K562 (cell line): ENCODE measurements around the gene COL26A1. TPM values are rescaled to one million over a fixed set of nuclear protein-coding genes. Genes with fewer than 3 reads are reported as not detected.
"Not testable (repeated sequence)": the region's sequence is repeated elsewhere in the genome, so short reads cannot be mapped to it uniquely, and the experiment has no call there.

Experiments used
- ATAC-seq: fragments of 200-7000 bp; cut with Tn5 transposase; 3 replicates; pipeline ENCODE4 v1.9.1; 2020; ENCODE audit warnings: moderate library complexity
- BruUV-seq: library from RNA; stranded (reverse); fragments of 400-500 nt; replicated peaks from 2 replicates; lab custom pipeline; 2021; lab: Mats Ljungman, UMichigan
- CTCF ChIA-PET: fragments of 300-600 bp; formaldehyde crosslinking; extraction: SDS; loops from one replicate; lab custom pipeline; 2021; ENCODE audit warnings: low intra/inter-chr PET ratio; lab: Yijun Ruan, JAX
- POLR2A ChIA-PET: fragments of 300-600, 350-650 bp; sonication (Branson Sonifier 250); formaldehyde crosslinking; extraction: SDS; loops from one replicate; lab custom pipeline; 2021; ENCODE audit warnings: antibody characterized with exemption, inconsistent platforms; lab: Yijun Ruan, JAX
- DNase-seq, 4 experiments: peaks; one replicate each; pipeline versions ENCODE4 v3.0.0 to v3.0.0-alpha.2; 2011 to 2018; ENCODE audit warnings: low spot score in 3 of 4, mixed read lengths in 3 of 4; ENCODE audit errors: extremely low read depth in 1 of 4
- FAIRE-seq: peaks from 2 replicates; lab custom pipeline; 2011; peaks lifted over from hg19 to GRCh38; lab: Jason Lieb, UNC
- H2AFZ ChIP-seq: 2 replicates; pipeline ENCODE4 v1.6.0; 2011; ENCODE audit warnings: low read depth, low read length, control low read depth, inconsistent platforms
- H3K27ac ChIP-seq: fragments of 200-600 bp; 3 replicates; pipeline ENCODE4 v1.8.0; 2011; ENCODE audit warnings: low read depth, mild to moderate bottlenecking, control low read depth, inconsistent platforms, low read length, moderate library complexity, mixed read lengths; ENCODE audit errors: extremely low read depth
- H3K27me3 ChIP-seq, 2 experiments: fragments of 300-600 bp in 1 of 2; 2 replicates in 1 of 2; 3 replicates in 1 of 2; pipeline versions ENCODE4 v1.6.0 to v1.8.0; 2011; ENCODE audit warnings: inconsistent platforms in 2 of 2, low read length in 2 of 2, mild to moderate bottlenecking in 1 of 2, mixed read lengths in 1 of 2, moderate library complexity in 1 of 2; ENCODE audit not compliant: control insufficient read depth in 2 of 2, insufficient read depth in 2 of 2
- H3K36me3 ChIP-seq: fragments of 300-600 bp; 3 replicates; pipeline ENCODE4 v1.8.0; 2011; ENCODE audit warnings: mild to moderate bottlenecking, low read length, inconsistent platforms; ENCODE audit not compliant: control insufficient read depth, insufficient read depth
- H3K4me1 ChIP-seq, 2 experiments: fragments of 200-600 bp in 1 of 2; replicated peaks in 1 of 2; 2 replicates in 1 of 2; 3 replicates in 1 of 2; pipeline versions ENCODE4 v1.5.1 to v1.8.0; 2011; ENCODE audit warnings: inconsistent platforms in 2 of 2, low read length in 2 of 2, mild to moderate bottlenecking in 1 of 2, mixed read lengths in 1 of 2, moderate library complexity in 1 of 2; ENCODE audit not compliant: control insufficient read depth in 2 of 2, insufficient read depth in 2 of 2
- H3K4me2 ChIP-seq: 2 replicates; pipeline ENCODE4 v1.6.1; 2011; ENCODE audit warnings: low read length, control low read depth, inconsistent platforms, mixed read lengths; ENCODE audit not compliant: insufficient read depth
- H3K4me3 ChIP-seq: fragments of 200-600 bp; sonication (generic), shearing (Covaris generic); 2 replicates; pipeline ENCODE4 v1.5.1; 2016; ENCODE audit warnings: control low read depth, inconsistent platforms
- H3K79me2 ChIP-seq: fragments of 200-600 bp; 3 replicates; pipeline ENCODE4 v1.8.0; 2011; ENCODE audit warnings: low read length, inconsistent platforms; ENCODE audit not compliant: control insufficient read depth, insufficient read depth
- H3K9ac ChIP-seq, 2 experiments: 2 replicates each; pipeline versions ENCODE4 v1.6.0 to v1.6.1; 2011; ENCODE audit warnings: low read depth in 2 of 2, low read length in 2 of 2, control low read depth in 1 of 2, inconsistent platforms in 1 of 2, mild to moderate bottlenecking in 1 of 2, mixed read lengths in 1 of 2; ENCODE audit not compliant: insufficient read depth in 1 of 2
- H3K9me1 ChIP-seq: one replicate; pipeline ENCODE4 v1.6.0; 2011; ENCODE audit warnings: inconsistent platforms, mild to moderate bottlenecking, low read length, moderate library complexity; ENCODE audit not compliant: control insufficient read depth, insufficient read depth
- H3K9me3 ChIP-seq: replicated peaks from 2 replicates; pipeline ENCODE4 v1.5.1; 2011; ENCODE audit warnings: low read depth, low read length, inconsistent platforms; ENCODE audit not compliant: control insufficient read depth, insufficient read depth
- H4K20me1 ChIP-seq: replicated peaks from 2 replicates; pipeline ENCODE4 v1.6.1; 2011; ENCODE audit warnings: low read length, inconsistent platforms, mixed read lengths; ENCODE audit not compliant: control insufficient read depth, insufficient read depth
- ARNT ChIP-seq, 2 experiments: fragments of 450-650 bp; IDR thresholded peaks; 2 replicates each; pipeline ENCODE4 v1.6.1; 2016; ENCODE audit warnings: mild to moderate bottlenecking in 1 of 2
- BDP1 ChIP-seq: IDR thresholded peaks from 3 replicates; pipeline ENCODE4 v1.6.1; 2011; ENCODE audit not compliant: insufficient read length, insufficient read depth
- CHD2 ChIP-seq: IDR thresholded peaks from 2 replicates; pipeline ENCODE4 v1.6.1; 2011; ENCODE audit warnings: low read depth, low read length
- FOXK2 ChIP-seq, 2 experiments: fragments of 450-650 bp; IDR thresholded peaks in 1 of 2; conservative IDR thresholded peaks in 1 of 2; 2 replicates each; pipeline ENCODE4 v1.6.1; 2016; ENCODE audit warnings: low read depth in 2 of 2, mild to moderate bottlenecking in 1 of 2
- ILK ChIP-seq: fragments of 450-650 bp; IDR thresholded peaks from 2 replicates; pipeline ENCODE4 v1.6.1; 2016; ENCODE audit warnings: missing genetic modification characterization, low read depth, mild to moderate bottlenecking, missing compliant biosample characterization, moderate library complexity, borderline replicate concordance
- ZBTB49 ChIP-seq: sonication (generic); formaldehyde crosslinking; IDR thresholded peaks from 2 replicates; pipeline ENCODE4 v1.8.0; 2022; ENCODE audit warnings: missing genetic modification reagents, mild to moderate bottlenecking, borderline replicate concordance
- ZFPM2 ChIP-seq: fragments of 250-450 bp; sonication (Bioruptor Pico); IDR thresholded peaks from 2 replicates; pipeline ENCODE4 v1.5.1; 2022; ENCODE audit warnings: mild to moderate bottlenecking
- ZNF263 ChIP-seq: sonication (generic); formaldehyde crosslinking; IDR thresholded peaks from 2 replicates; pipeline ENCODE4 v1.8.0; 2022; ENCODE audit warnings: mild to moderate bottlenecking, missing genetic modification reagents, borderline replicate concordance
- WGBS: fragments of 100-300 bp; shearing (Covaris generic); methylation state at CpG from one replicate; pipeline ENCODE4 v1.1.6; 2016; ENCODE audit warnings: low coverage, mixed read lengths; ENCODE audit not compliant: insufficient coverage; ENCODE audit errors: missing lambda C conversion rate; 5-methylcytosine and 5-hydroxymethylcytosine counted together
- in situ Hi-C: fragments of 300-500 bp; cut with MboI; formaldehyde crosslinking; loops from 4 replicates; pipeline ENCODE4 v1.15.0; 2018; ENCODE audit warnings: inconsistent platforms, mixed read lengths
- intact Hi-C: fragments of 100-400 bp; cut with micrococcal nuclease; formaldehyde crosslinking; loops from 2 replicates; pipeline ENCODE4 v1.14.2; 2022
- polyA plus RNA-seq, 8 experiments: library from polyadenylated mRNA; depleted of rRNA in 4 of 8; stranded (reverse) in 5 of 8; unstranded in 3 of 8; fragments of >200 nt; fragmentation: Nextera tagmentation in 2 of 8; fragmentation: Illumina TruSeq in 1 of 8; extraction: Ambion mirVana in 2 of 8; extraction: Trizol in 1 of 8; gene quantifications; 2 replicates each; pipeline versions ENCODE4 v1.2.1 to v1.2.3, GENCODE V29; 2011 to 2014; ENCODE audit warnings: inconsistent platforms in 1 of 8, missing spikeins in 1 of 8
- total RNA-seq, 7 experiments: library from RNA; depleted of rRNA in 6 of 7; stranded (reverse); fragments of >200 nt in 6 of 7; fragmentation: Illumina TruSeq in 2 of 7; extraction: Trizol in 2 of 7; gene quantifications; 2 replicates each; pipeline versions ENCODE4 v1.2.1 to v1.2.3, GENCODE V29; 2011 to 2021; ENCODE audit warnings: low replicate concordance in 1 of 7
- TF ChIP-seq, protein P1 (sequence below): sonication (generic); formaldehyde crosslinking; IDR thresholded peaks from 2 replicates; pipeline ENCODE4 v1.8.1; 2023; ENCODE audit warnings: mild to moderate bottlenecking, missing genetic modification reagents

Gene COL26A1
- total and polyA plus RNA-seq, 9 of the 15 experiments (the other 6 are each of a cell fraction or from before 2014, with no cell fraction given), result 0.04 to 0.39 (median 0.07) TPM; not detected in 5

GRCh38 chr7:101560021-101560420 lies 197.3 kb downstream of the COL26A1 start:
- H3K4me1 ChIP-seq, result peaks cover 0 to 13% of the 10 kb centered on the region in 2 experiments; a peak in 2 of 5 replicates
- H3K9me3 ChIP-seq, H3K9me1 ChIP-seq, intact Hi-C loops, DNase-seq, CTCF ChIA-PET, ATAC-seq, H3K4me3 ChIP-seq, H3K79me2 ChIP-seq, H3K4me2 ChIP-seq, H3K9ac ChIP-seq, in situ Hi-C loops, H3K36me3 ChIP-seq, POLR2A ChIA-PET, H3K27ac ChIP-seq, FAIRE-seq, H2AFZ ChIP-seq, H4K20me1 ChIP-seq, BruUV-seq: not testable (repeated sequence)
- TF ChIP-seq, protein P1, sequence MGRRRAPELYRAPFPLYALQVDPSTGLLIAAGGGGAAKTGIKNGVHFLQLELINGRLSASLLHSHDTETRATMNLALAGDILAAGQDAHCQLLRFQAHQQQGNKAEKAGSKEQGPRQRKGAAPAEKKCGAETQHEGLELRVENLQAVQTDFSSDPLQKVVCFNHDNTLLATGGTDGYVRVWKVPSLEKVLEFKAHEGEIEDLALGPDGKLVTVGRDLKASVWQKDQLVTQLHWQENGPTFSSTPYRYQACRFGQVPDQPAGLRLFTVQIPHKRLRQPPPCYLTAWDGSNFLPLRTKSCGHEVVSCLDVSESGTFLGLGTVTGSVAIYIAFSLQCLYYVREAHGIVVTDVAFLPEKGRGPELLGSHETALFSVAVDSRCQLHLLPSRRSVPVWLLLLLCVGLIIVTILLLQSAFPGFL (CRISPR knock-in tag), result 0 out of 2 replicates have a peak, but pooled peaks have one; percentile 37
- peak; percentile 51; the same call in 1 of the 2 replicates for TF ChIP-seq CHD2
- H3K27me3 ChIP-seq, result peaks cover 7 to 62% of the 10 kb centered on the region in 2 experiments; a peak in 3 of 5 replicates
- WGBS, result 3% methylated on average over 3 of the region's 3 CpGs

DNA sequence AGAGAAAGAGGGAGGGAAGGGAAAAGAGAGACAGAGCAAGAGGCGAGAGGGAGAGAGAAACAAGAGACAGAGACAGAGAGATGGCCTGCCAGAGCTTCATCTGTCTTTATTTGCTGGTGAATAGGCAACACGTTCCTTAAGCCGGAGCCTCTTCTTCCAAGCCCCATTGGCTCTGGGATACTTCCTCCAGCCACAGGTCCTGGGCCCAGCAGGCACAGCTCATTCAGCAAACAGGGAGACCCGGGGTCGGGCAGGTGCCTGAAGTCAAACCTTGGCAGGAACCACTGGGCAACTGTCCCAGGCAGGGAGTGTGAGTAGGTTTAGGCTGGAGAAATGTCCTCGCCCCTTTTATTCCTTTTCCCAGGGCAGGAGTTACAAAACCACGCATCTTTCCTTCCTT lies 198.2 kb downstream of the COL26A1 start:
- Histone ChIP-seq H3K9me1 (no peaks in the 10 kb centered on the region), H3K27ac (no peak overlapping the region), H4K20me1 (no peaks in the 10 kb centered on the region; the same call in 1 of the 2 replicates), H3K4me2 (no peak overlapping the region), H3K79me2 (no peaks in the 10 kb centered on the region), H2AFZ (no peak overlapping the region), H3K9me3 (no peaks in the 10 kb centered on the region), H3K4me1 (peaks cover 0 to 13% of the 10 kb centered on the region in 2 experiments; a peak in 2 of 5 replicates), H3K9ac (no peak overlapping the region), H3K4me3 (no peak overlapping the region), H3K36me3 (no peaks in the 10 kb centered on the region), H3K27me3 (peaks cover 3 to 60% of the 10 kb centered on the region in 2 experiments; a peak in 3 of 5 replicates)
- TF ChIP-seq ILK (no peak), ZBTB49 (CRISPR knock-in tag) (no peak), FOXK2 (conservative IDR thresholded peaks at IDR 0.05 in 1 of 2, IDR thresholded peaks at IDR 0.05 in 1 of 2; ENCODE audit: low read depth in 2 of 2) (no peak), ZNF263 (no peak), ARNT (IDR thresholded peaks at IDR 0.05) (no peak), BDP1 (no peak), ZFPM2 (CRISPR knock-in tag) (no peak)
- CTCF ChIA-PET, result no interaction called here
- POLR2A ChIA-PET, result interaction anchor here (0.5 to 0.8 kb wide), 3 partner anchors 44 to 703 kb away, joined by 3 to 4 read pairs (median 3); no protein-coding TSS in a partner anchor
- intact Hi-C loops, result no loop called here
- peak in 3 of 4 experiments; percentile 8 to 12 (median 8) for DNase-seq
- no peak for FAIRE-seq
- ATAC-seq, result no peak
- WGBS, result 3% methylated on average over 7 of the region's 7 CpGs
- in situ Hi-C loops, result no loop called here
- no TSS peak for BruUV-seq
